Stromal cell of bone marrow (primary cell): Measurements from ENCODE around the gene BAHCC1.

ENCODE experiments used
- DNase-seq: peaks from one replicate; pipeline ENCODE4 v3.0.0-alpha.2; 2012; ENCODE audit warnings: low read depth

BAHCC1 gene

DNA sequence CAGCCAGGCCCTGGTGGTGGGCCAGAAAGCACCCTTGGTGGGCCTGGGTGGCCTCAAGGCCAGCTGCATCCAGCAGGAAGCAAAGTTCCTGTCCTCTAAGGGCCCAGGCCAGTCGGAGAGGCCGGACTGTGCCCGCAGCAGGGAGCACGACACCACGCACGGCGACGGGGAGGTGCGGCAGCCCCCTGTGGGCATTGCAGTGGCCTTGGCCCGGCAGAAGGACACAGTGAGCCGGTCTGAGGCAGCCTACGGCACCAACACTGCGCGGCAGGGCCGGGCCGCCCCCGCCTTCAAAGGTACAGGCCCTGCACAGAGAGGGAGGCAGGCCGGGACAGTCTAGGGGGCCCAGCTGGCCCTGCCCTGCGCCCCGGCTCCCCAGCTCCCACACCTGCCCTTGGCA, 48.0 kb downstream of the BAHCC1 start:
- no peak for DNase-seq

GRCh38 chr17:81444610-81445339, 49.5 kb downstream of the BAHCC1 start:
- no peak for DNase-seq

DNA sequence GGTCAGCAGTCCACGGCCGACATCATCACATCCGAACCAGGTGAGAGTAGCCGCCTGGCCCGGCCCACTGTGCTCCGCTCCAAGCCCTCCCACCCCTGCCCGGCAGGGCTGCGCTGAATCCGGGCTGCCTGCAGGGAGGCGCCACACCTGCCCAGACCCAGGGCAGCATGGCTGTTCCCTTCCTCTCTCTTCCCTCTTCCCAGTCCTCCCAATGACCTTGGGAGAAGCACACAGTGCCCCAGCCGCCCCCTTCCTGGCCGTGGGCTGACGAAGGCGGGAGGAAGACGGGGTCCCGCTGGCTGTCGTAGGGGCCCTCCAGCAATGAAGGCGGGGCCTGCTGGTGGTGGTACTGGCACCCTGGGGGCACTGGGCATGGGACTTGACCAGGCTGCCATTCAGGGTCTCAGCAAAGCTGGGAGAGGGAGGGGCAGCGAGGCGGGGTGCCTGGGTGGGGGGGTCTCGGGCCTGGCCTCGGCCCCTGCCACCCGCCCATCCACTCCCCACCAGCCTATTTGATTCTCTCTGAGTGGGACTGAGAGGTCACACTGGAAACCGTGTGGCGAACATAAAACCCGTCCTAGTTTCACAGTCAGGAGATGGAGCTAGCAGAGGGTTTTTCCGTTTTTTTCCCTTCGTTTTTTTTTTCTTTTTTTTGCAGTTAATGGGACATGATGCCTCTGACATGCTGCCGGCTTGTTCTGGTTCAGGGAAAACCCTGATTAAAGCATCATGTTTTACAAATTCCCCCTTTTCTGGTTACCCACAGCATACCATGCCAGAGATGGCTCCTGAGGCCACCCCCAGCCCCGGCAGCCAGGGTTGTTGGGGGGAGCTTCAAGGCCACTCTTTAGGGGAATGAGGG, 50.6 kb downstream of the BAHCC1 start:
- DNase-seq = no peak

DNA sequence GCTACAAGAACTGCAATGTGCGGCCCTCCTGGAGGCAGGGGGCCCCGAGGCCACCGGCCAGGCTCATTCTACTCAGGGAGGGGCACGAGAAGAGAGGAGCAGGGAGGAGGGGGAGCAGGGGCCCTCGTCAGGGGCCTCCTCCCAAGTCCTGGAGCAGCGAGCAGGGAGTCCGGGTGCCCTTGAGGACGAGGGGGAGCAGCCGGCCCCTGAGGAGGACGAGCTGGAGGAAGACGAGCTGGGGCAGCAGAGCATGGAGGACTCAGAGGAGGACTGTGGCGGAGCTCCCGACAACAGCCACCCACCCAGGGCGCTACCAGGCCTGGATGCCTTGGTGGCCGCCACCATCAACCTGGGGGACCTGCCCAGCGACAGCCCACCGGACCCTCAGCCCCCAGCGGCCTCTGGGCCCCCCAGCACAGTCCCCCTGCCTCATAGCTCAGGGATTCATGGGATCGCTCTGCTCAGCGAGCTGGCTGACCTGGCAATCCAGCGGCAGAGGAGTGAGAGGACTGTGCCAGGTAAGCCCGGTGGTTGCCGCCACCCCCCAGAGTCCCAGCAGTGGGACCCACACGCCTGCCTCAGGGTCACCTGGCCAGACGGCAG, 52.2 kb downstream of the BAHCC1 start:
- no peak for DNase-seq

GRCh38 chr17:81448442-81448841, 53.2 kb downstream of the BAHCC1 start:
- no peak for DNase-seq

GRCh38 chr17:81448950-81449349, 53.7 kb downstream of the BAHCC1 start:
- DNase-seq = no peak

- DNase-seq = no peak
Measured at GRCh38 chr17:81449351-81449750, 54.1 kb downstream of the BAHCC1 start.

DNA sequence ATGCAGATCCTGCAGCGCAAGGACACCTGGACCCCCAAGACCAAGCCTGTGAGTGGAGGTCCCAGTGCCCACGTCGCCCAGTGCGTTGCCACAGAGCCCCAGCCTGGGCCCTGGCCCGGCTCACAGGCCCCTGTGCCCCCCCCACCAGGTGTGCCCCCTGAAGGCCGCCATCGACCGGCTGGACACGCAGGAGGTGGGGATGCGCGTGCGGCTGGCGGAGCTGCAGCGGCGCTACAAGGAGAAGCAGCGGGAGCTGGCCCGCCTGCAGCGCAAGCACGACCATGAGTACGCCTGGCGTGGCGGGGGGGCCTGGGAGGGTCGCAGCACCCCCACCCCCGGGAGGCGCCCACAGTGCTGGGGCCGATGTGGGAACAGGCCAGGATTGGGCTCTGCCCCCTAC, 56.6 kb downstream of the BAHCC1 start:
- no peak for DNase-seq

DNA sequence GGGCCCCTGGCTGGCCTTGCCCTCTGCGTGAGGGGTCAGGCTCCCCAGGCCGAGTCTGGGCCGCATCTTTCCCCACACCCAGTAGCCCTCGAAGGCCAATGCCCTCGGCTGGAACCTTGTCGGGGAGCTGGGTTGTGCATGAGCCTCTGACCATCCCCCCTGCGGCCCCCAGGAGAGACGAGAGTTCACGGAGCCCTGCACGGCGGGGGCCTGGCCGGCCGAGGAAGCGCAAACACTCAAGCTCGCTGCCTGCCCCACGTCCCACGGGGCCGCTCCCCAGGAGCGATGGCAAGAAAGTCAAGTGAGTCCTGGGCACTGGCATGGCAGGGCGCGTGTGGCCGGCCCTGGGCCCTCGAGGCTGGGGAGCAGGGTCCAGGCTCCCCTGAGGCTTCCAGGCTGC, 57.3 kb downstream of the BAHCC1 start:
- no peak for DNase-seq

DNA sequence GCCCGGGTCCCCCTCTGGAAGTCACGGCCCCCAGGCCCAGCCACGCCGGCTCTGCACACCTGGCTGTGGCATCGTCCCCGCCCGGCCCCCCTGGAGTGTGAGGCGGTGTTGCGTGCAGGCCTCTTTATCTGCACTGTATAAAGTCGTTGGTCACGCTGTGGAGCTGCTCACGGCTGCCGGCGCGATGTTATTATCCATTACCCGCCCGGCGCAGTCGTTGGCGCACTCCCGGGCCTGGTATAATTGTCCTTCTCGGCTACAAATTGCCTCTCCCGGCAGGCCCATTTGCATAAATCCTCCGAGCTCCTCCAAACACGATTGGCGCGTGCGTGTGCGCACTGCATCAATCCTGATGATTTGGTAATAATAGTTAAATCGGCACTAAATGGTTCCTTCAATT, 57.8 kb downstream of the BAHCC1 start:
- no peak for DNase-seq

DNA sequence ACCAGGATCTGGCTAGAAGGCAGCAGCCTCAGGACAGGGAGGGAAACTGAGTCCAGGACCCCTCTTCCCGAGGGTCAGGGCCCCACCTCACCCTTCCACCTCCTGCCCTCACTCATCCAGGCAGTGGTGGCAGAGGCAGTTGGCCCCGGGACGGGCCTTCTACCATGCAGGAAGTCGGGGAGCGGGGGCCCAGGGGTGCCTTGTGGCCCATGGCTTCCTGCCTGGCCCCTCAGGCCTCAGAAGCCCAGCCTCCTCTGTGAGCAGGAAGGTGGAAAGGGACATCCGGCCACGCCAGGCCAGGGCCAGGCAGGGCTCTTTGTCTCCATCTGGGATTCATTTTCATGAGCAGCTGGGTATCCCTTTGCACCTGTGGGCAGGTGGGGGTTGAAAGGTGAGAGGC, 58.5 kb downstream of the BAHCC1 start:
- DNase-seq = no peak

GRCh38 chr17:81454473-81454872, 59.2 kb downstream of the BAHCC1 start:
- DNase-seq = no peak

DNA sequence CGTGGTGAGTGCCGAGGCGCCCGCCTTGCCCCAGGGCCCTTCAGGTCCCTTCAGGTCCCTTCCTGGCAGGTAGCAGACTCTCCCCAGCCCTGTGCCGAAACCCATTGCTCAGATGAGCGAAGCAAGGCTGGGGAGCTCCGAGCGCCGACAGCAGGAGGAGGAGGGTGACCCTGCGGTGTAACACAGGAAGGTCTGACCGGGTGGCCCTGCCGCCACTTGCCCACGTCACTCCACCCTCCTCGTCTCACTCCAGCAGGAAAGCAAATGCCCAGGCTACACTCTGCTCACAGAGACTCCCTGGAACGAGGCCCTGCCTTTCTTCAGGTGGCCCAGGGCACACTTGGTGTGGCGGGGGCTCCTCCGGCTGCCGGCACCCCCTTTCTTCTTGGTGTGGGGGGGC, 60.1 kb downstream of the BAHCC1 start:
- DNase-seq = no peak

- no peak for DNase-seq
Measured at GRCh38 chr17:81456091-81456490, 60.8 kb downstream of the BAHCC1 start.

DNA sequence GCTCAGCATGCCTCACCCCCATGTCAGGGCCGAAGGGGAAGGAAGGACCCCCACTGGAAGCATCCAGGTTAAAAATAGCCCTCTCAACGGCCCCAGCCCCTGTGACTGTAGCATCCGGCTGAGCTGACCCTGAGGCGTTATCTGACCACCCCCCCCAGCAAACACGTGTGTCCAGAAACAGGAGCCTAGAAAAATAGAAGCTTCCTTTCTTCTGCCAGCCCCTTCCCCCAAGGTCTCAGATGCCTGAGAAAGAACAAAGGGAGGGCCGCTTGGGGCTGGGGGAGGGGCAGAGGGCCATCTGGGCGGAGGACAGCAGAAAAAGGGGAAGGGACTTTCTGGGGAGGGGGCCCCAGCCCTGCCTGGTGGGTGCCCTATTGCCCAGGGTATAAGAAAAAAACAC, 61.5 kb downstream of the BAHCC1 start:
- no peak for DNase-seq

DNA sequence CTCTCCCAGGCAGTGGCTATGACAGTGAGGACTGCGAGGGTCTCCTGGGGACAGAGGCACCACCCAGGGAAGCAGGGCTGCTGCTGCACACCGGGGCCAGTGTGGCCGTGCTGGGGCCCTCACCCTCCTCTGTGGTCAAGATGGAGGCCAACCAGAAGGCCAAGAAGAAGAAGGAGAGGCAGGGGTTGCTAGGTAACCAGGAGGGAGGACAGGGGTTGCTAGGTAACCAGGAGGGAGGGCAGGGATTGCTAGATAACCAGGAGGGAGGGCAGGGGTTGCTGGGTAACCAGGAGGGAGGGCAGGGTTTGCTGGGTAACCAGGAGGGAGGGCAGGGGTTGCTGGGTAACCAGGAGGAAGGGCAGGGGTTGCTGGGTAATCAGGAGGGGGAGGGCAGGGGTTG, 62.1 kb downstream of the BAHCC1 start:
- DNase-seq = no peak

GRCh38 chr17:81457917-81458555, 62.8 kb downstream of the BAHCC1 start:
- no peak for DNase-seq

GRCh38 chr17:81458628-81459027, 63.4 kb downstream of the BAHCC1 start:
- no peak for DNase-seq

GRCh38 chr17:81459224-81459623, 64.0 kb downstream of the BAHCC1 start:
- no peak for DNase-seq

DNA sequence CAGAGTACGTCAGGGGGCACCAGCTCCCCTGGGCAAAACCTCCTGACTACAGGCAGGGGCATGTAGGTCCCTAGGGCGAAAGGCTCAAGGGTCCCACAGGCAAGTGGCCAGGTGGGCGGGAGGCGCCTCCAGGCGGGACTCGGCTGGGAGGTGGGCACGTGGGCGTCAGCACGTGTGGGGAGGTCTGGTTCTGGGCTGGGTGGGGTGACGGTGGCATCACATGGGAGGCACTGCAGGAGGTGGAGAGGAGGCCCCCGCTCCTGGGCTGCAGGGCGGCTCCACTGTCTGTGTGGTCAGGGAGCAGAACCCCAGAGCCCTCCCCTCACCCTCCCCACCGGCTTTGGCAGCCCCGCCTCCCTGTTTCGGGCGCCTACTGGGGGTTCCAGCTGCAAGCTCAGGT, 64.6 kb downstream of the BAHCC1 start:
- DNase-seq = no peak

DNA sequence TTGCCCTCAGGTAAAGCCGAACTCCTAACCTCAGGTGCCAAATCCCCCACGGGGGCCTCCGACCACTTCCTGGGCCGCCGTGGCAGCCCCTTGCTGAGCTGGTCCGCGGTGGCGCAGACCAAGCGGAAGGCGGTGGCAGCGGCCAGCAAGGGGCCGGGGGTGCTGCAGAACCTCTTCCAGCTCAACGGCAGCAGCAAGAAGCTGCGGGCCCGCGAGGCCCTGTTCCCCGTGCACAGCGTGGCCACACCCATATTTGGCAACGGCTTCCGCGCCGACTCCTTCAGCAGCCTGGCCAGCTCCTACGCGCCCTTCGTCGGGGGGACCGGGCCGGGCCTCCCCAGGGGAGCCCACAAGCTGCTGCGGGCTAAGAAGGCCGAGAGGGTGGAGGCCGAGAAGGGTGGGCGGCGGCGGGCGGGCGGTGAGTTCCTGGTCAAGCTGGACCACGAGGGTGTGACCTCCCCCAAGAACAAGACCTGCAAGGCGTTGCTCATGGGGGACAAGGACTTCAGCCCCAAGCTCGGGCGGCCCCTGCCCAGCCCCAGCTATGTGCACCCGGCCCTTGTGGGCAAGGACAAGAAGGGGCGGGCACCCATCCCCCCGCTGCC, 65.7 kb downstream of the BAHCC1 start:
- DNase-seq = no peak
